ENCODE results near the gene PLAU.
"Not testable (repeated sequence)": the region's sequence is repeated elsewhere in the genome, so short reads cannot be mapped to it uniquely, and the experiment has no call there.

PLAU gene

DNA sequence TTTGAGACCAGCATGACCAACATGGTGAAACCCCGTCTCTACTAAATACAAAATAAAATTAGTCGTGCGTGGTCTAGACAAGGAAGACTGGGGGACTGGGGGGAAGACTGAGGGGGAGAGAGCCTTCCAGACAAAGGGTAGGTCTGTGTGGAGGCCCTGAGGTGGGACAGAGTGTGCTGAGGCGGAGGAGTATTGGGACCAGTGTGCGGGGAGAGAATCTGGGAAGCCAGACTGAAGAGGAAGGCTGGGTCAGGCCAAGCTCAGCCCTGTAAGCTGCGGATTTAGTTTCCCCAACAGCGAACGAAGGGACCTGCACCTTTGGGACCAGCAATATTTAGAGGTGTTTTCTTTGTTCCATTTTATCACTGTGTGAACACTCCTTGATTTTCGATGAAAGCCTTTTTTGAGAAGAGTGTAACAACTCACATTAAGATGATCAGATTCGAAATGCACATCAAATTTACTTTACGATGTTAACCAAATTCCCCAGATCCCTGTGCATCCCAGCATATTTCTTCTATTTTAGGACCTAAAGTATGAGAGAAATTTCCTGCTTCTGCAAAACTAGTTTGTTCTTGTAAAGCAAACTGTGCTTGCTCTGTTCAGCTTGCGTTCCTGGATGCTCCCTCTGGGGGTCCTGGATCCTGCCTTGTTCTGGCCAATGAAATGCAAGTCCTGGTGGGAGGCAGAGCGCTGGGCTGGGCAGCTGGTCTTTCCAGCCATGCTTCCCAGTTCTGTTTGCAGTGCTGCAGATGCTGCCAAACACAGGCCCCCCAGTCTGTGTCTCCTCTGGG is 39.4 kb downstream of the PLAU start:
- DNase-seq (ENCODE audit: low spot score) (no peak), FAIRE-seq (no peak)

DNA sequence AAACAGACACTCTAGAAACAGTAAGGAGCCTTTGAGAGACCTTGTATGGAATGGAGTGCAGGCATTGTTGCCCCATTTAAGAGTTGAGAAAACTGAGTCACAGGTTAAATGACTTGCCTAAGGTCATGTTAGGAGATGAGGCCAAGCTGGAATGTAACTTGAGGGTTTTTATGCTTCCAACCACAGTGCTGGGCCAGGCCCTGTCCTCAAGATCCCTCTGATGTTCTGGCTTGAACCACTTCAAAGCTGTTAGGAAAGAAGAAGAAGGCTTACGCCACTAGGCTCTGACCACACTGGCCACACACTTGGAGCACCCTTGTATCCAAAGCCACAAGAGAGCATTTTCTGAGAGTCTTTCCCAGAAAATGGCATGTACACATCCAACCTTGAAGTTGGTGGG is 42.7 kb downstream of the PLAU start:
- DNase-seq (ENCODE audit: low spot score): peak; percentile 44

DNA sequence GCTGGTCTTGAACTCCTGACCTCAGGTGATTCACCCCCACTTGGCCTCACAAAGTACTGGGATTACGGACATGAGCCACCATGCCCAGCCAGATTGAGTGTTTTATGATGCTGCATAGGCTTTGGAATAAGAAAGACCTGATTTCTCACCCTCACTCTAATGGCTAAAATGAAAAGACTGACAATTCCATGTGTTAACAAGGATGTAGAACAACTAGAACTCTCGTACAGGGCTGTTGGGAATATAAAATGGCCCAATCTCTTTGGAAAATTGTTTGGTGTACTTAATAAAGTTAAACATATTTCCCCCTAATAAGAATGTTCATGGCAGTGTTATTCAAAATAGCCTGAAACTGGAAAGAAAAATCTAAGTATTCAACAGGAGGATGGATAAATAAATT is 43.8 kb downstream of the PLAU start:
- no peak for DNase-seq (ENCODE audit: low spot score)
- FAIRE-seq: no peak

More for the DNA sequence above, 42.7 kb downstream of the PLAU start:
- FAIRE-seq: no peak

DNA sequence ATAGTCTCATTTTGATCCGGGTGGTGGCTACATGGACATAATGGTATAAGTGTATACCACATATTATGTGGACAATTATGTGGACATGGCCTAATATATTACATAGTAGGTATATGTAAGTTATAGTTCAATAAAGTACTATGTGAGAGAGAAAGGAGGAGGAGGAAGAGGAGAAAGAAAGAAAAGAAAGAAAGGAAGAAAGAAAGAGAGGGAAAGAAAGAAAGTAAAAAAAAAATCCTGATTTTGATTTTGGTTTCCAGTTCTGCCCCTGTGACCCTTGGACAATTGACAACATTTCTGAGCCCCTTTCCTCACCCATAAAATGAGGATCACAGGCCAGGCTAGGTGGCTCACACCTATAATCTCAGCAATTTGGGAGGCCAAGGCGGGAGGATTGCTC is 44.8 kb downstream of the PLAU start:
- FAIRE-seq (no peak), DNase-seq (ENCODE audit: low spot score) (no peak)

DNA sequence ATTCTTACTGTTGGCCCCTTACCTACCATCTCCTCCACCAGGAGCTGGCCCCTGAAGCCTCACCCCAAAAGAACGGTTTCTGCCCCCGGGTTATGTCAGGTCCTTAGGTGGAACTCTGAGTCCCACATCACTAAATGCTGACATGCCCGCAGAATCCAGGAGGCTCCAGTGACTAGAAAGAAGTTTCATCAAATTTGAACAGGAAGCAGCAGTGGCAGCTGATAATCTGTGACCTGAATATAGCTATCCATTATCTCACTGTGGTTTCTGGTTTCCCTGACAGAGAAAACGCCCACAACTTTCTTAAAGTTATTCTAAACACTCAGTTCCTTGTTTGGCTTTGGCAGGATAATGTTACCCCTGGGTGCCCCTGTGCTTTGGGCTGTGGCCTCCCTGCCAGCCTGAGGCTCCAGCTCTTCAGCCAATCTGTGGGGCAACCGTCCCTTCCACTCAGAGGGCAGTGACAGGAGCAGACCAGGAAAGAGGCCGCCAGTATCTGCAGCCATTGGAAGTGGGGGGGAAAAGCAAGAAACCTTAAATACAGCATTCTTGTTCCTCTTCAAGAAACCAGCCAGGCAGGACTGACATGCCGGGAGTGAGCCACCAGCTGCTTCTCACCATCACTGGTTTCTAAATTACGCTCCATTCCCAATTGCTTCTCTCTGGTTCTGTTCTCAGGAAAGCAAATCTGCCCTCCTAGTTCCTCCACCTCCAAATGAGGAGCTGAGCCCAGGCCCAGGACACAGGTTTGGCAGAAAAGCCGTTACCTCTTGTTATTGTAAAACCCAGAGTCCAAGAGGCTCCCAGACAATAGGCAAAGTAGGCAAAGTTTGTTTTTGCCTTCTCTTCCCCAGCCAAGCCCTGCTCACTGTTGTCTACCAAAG is 45.8 kb downstream of the PLAU start:
- DNase-seq (ENCODE audit: low spot score): peak; percentile 48

DNA sequence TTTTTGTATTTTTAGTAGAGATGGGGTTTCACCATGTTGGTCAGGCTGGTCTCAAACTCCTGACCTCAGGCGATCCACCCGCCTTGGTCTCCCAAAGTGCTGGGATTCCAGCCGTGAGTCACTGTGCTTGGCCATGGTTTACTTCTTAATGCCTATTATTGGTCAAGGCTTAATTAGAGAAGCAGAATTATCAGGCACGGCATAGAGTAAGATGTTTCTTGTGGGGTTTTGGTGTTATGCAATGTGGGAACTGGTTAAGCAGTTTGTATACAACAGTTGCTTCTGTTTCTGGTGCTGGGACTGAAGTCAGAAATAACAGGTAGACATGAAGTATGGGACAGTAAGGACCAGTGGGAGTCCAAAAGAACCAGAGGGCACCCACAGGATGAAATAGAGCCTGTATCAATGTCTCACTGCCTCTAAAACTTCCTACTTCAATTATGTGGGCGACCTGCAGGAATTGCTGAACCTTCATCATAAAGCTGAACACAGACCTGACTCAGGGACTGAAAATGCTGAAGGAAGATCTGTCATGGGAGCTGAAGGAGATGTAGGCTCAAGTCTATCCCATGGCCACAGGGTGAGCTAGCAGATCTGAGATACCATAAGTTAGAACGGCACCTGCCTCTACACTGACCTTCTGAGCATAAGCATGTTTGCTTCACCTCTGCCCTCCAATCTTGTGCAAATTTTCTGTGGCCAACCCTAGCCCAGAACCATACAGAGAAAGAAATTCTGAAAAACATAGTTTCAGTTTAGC is 48.7 kb downstream of the PLAU start:
- DNase-seq (ENCODE audit: low spot score): no peak
- FAIRE-seq: no peak

More for the DNA sequence above, 45.8 kb downstream of the PLAU start:
- no peak for FAIRE-seq

DNA sequence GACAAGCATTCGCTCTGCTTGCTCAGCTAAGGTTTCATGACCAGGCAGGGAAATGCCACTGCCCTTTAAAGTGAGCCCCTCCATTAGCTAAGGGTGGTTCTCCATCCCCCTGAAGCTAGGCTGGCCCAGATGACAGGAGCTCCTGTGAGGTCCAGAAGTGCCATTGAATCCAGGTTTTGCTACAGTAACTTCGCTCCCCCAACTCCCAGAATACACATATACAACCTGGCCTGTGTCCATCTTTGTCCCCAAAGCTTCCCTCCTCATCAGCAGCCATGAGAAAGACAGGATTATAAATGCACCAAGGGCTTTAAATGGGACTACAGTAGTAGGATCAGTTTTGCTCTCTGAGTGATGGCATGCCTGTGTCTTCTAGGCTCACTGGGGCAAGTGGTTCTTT is 51.5 kb downstream of the PLAU start:
- no peak for DNase-seq (ENCODE audit: low spot score)
- FAIRE-seq: no peak

DNA sequence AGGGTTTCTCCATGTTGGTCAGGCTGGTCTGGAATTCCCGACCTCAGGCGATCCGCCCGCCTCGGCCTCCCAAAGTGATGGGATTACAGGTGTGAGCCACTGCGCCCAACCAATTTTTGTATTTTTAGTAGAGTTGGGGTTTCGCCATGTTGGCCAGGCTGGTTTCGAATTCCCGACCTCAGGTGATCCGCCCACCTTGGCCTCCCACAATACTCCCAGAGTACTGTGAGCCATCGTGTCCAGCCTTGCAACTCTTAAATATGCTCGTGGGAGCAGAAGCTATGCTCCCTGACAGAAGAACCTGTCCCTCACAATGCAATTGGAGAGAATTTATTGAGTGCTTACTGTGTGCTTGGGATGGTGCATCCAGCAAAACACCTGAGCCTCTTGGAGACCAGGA is 52.6 kb downstream of the PLAU start:
- DNase-seq (ENCODE audit: low spot score); FAIRE-seq: not testable (repeated sequence)

DNA sequence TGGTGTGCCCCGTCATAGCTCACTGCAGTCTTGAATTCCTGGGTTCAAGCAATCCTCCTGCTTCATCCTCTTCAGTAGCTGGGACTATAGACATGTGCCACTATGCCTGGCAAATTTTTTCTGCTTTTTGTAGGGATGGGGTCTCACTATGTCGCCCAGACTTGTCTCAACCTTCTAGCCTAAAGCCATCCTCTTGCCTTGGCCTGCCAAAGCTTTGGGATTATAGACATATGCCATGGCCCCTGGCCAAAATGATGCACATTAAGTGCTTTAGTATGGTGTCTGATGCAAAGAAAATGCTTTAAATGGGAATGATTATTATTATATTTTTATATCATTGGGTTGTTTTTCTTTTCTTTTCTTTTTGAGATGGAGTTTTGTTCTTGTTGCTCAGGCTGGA is 53.8 kb downstream of the PLAU start:
- no peak for FAIRE-seq
- DNase-seq (ENCODE audit: low spot score): no peak

DNA sequence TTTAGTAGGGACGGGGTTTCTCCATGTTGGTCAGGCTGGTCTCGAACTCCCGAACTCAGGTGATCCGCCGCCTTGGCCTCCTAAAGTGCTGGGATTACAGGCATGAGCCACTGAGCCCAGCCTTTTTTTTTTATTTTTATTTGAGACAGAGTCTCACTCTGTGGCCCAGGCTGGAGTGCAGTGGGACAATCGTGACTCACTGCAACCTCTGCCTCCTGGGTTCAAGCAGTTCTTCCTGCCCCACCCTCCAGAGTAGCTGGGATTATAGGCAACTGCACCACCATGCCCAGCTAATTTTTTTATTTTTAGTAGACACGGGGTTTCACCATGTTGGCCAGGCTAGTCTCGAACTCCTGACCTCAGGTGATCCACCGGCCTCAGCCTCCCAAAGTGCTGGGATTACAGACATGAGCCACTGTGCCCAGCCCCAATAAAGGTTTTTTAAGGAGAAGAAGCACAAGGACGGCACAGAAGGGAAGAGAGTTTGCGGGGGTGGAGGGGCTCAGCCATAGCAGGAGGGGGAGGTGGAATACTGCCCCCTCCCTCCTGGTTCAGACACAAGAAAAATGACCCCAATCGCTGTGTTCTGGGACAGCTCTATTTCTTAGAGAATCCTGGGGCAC is 54.4 kb downstream of the PLAU start:
- not testable (repeated sequence) for FAIRE-seq
- DNase-seq (ENCODE audit: low spot score): peak; percentile 31

DNA sequence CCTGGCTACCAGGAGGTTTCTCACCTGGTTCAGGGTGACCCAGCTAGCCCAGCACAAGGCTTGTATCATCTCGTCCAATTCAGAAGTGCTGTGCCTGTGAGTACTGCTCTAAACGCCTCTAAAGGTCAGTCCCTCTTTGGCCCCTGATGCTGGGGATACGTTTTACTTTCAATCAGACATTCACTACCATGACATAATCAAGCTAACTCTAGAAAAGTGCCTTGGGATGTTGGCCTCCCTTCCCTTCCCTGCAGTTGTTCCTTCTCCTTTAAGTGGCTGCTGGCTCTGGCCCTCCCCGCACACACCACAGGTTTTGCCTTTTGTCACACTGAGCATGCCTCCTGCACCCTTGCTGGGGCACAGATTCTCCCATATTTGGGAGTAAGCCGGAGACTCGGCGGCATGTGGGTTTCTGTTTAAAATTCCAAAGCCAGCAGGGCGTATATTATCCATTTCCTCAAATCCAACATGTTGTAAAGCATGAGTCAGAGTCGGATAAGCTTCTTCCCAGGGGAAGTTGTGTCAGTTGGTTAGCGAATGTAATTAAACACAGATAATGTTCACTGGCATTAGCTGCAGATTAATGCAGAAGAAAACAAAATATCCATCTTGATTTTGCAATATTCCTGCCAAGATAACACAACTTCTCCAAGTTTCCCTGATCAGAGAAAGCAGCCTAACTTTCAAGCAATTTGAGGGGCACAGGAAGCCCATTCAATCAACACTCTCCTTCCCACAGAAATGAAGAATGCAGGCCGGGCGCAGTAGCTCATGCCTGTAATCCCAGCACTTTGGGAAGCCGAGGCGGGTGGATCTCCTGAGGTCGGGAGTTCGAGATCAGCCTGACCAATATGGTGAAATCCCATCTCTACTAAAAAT is 55.2 kb downstream of the PLAU start:
- FAIRE-seq: peak; percentile 20

DNA sequence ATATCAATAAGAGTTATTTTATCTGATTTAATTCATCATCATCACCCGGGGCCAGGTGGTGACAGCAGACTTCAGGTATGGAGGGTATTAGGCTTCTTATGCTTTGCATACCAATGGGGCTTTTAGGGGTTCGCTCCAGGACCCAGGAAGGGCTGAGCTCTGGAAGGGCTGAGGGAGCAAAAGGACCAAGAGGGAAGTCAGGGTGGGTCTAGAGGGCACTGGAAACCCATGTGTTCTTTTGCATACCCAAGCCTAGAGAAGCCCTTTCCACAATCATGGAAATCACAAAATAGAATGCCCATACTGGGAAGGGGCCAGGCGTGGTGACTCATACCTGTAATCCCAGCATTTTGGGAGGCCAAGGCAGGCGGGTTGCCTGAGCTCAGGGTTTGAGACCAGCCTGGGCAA is 56.1 kb downstream of the PLAU start:
- DNase-seq (ENCODE audit: low spot score) (no peak), FAIRE-seq (no peak)

More for the DNA sequence above, 55.2 kb downstream of the PLAU start:
- peak; percentile 92 for DNase-seq (ENCODE audit: low spot score)
